HG03175 (cell line): ENCODE measurements around the gene LSM12.
"Not testable (repeated sequence)": the region's sequence is repeated elsewhere in the genome, so short reads cannot be mapped to it uniquely, and the experiment has no call there.

Experiments
- ATAC-seq: cut with Tn5 transposase; IDR thresholded peaks from one replicate; pipeline ENCODE4 v1.9.1; 2021; ENCODE audit warnings: mild to moderate bottlenecking, moderate library complexity; ENCODE audit not compliant: unreplicated experiment

LSM12 gene

GRCh38 chr17:44008205-44008909 lies 58.1 kb downstream of the LSM12 start:
- ATAC-seq = no peak

- ATAC-seq = no peak
Observed at GRCh38 chr17:44007346-44008204, 58.9 kb downstream of the LSM12 start.

GRCh38 chr17:44006598-44007345 lies 59.7 kb downstream of the LSM12 start:
- peak; percentile 55 for ATAC-seq

GRCh38 chr17:44006272-44006597 lies 60.2 kb downstream of the LSM12 start:
- no peak for ATAC-seq

- no peak for ATAC-seq
Observed at GRCh38 chr17:44005527-44006271, 60.8 kb downstream of the LSM12 start.

GRCh38 chr17:44004761-44005526 lies 61.5 kb downstream of the LSM12 start:
- no peak for ATAC-seq

GRCh38 chr17:44004077-44004760 lies 62.3 kb downstream of the LSM12 start, which contains the start of gene NAGS:
Gene NAGS, plus strand, starts transcription at chr17:44004622. Its CDS starts 42 bp downstream, at chr17:44004664.
- ATAC-seq = no peak

GRCh38 chr17:44002141-44002848 lies 64.2 kb downstream of the LSM12 start:
- no peak for ATAC-seq

GRCh38 chr17:44001461-44001920 lies 65.0 kb downstream of the LSM12 start:
- no peak for ATAC-seq

GRCh38 chr17:44000871-44001460 lies 65.5 kb downstream of the LSM12 start:
- no peak for ATAC-seq

GRCh38 chr17:44000141-44000860 lies 66.2 kb downstream of the LSM12 start:
- ATAC-seq = no peak

- ATAC-seq = no peak
Observed at GRCh38 chr17:43999024-43999423, 67.4 kb downstream of the LSM12 start.

- ATAC-seq = no peak
Observed at GRCh38 chr17:43998552-43998951, 67.9 kb downstream of the LSM12 start.

- ATAC-seq = not testable (repeated sequence)
Observed at GRCh38 chr17:43997180-43997579, 69.3 kb downstream of the LSM12 start.

GRCh38 chr17:43995150-43995471 lies 71.4 kb downstream of the LSM12 start:
- no peak for ATAC-seq

- ATAC-seq = no peak
Observed at GRCh38 chr17:43994272-43995149, 72.0 kb downstream of the LSM12 start.

- no peak for ATAC-seq
Observed at GRCh38 chr17:43992641-43993040, 73.8 kb downstream of the LSM12 start.
